Measurements from ENCODE around the gene DDX51. TPM values are rescaled to one million over a fixed set of nuclear protein-coding genes. Genes with fewer than 3 reads are reported as not detected.

The DDX51 gene
- polyA plus RNA-seq, 2 of the 4 experiments (the other 2 are of a cell fraction): 10.2 to 22.6 TPM

- FAIRE-seq: no peak
- peaks cover 13% of the 10 kb centered on the region; the same call in 2 of the 3 replicates for H3K4me1 ChIP-seq
- 67% methylated on average over 31 of the region's 59 CpGs for WGBS (ENCODE audit: missing lambda C conversion rate)
- peak; percentile 31 to 39 for DNase-seq (ENCODE audit: low read depth in 1 of 2, low spot score in 1 of 2)
- TF ChIP-seq HOXB5 (CRISPR knock-in tag; IDR thresholded peaks at IDR 0.05) (no peak), FOXS1 (CRISPR knock-in tag; IDR thresholded peaks at IDR 0.05) (0 out of 2 replicates have a peak, but pooled peaks have one; percentile 31)
- TF ChIP-seq, protein P1, sequence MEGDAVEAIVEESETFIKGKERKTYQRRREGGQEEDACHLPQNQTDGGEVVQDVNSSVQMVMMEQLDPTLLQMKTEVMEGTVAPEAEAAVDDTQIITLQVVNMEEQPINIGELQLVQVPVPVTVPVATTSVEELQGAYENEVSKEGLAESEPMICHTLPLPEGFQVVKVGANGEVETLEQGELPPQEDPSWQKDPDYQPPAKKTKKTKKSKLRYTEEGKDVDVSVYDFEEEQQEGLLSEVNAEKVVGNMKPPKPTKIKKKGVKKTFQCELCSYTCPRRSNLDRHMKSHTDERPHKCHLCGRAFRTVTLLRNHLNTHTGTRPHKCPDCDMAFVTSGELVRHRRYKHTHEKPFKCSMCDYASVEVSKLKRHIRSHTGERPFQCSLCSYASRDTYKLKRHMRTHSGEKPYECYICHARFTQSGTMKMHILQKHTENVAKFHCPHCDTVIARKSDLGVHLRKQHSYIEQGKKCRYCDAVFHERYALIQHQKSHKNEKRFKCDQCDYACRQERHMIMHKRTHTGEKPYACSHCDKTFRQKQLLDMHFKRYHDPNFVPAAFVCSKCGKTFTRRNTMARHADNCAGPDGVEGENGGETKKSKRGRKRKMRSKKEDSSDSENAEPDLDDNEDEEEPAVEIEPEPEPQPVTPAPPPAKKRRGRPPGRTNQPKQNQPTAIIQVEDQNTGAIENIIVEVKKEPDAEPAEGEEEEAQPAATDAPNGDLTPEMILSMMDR (IDR thresholded peaks at IDR 0.05): no peak
- peak; percentile 52 to 61 for ATAC-seq
- peak overlapping the region; percentile 93 for H3K4me2 ChIP-seq
- POLR2A ChIA-PET: no interaction called here
- H3K9me3 ChIP-seq: peaks cover 22% of the 10 kb centered on the region
- peak overlapping the region; percentile 83 to 85 for H3K27ac ChIP-seq
- H3K4me3 ChIP-seq: peak overlapping the region; percentile 61
- CTCF ChIA-PET: interaction anchor here (1.0 to 2.4 kb wide), 7 partner anchors 12 to 371 kb away, joined by 3 to 7 read pairs (median 4); no protein-coding TSS in a partner anchor
Measured at GRCh38 chr12:132190012-132190755, 46.1 kb upstream of the DDX51 start.

DNA sequence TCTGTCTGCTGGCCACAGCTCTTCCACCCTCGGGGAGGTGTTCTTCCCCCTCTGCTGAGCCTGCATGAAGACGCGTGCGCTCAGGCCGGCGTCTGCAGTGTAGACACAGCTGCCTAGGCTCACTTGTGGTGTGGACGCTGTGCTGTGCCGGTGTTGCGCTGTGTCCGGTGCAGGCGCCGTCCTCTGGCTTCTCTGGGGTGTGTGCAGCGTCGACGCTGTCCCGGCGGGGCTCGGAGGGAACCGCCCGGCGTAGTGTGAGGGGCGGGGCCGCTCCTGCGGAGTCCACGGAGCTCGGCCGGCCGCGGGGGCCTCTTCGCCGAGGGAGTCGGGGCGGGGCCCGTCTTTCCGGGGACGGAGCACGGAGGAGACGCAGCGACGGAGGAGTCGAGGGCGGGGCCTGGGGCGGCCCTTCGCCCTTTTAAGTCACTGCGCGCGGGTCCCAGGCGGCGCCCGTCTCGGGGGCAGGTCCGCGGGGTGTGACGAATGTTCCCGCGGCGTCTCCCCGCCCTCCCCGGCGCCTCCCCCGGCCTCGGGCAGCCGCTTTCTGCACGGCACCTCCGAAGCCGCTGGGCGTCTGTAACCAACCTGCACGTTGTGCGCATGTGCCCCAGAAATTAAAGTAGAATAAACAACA, 45.4 kb upstream of the DDX51 start:
- POLR2A ChIA-PET: interaction anchor here (1.2 kb wide), 1 partner anchor 11 kb away, joined by 3 read pairs; no protein-coding TSS in a partner anchor
- Histone ChIP-seq H3K4me1 (peaks cover 13% of the 10 kb centered on the region; the same call in 2 of the 3 replicates), H3K4me3 (peak overlapping the region; percentile 61), H3K9me3 (peaks cover 18% of the 10 kb centered on the region), H3K4me2 (peak overlapping the region; percentile 93), H3K27ac (peak overlapping the region; percentile 83 to 85)
- TF ChIP-seq RAD21 (conservative IDR thresholded peaks at IDR 0.05 in 1 of 2, IDR thresholded peaks at IDR 0.05 in 1 of 2) (no peak), CBX8 (IDR thresholded peaks at IDR 0.05) (no peak), RNF2 (IDR thresholded peaks at IDR 0.05; ENCODE audit: borderline replicate concordance, low read depth) (no peak), NFE2L2 (conservative IDR thresholded peaks at IDR 0.05; ENCODE audit: low read length) (no peak), MYC (IDR thresholded peaks at IDR 0.05; ENCODE audit: borderline replicate concordance, low read length) (0 out of 2 replicates have a peak, but pooled peaks have one; percentile 22), POLR2A (IDR thresholded peaks at IDR 0.05; ENCODE audit: low read length) (0 out of 2 replicates have a peak, but pooled peaks have one; percentile 35), HOXB13 (CRISPR knock-in tag; IDR thresholded peaks at IDR 0.05; ENCODE audit: low read depth) (no peak), HMGXB4 (CRISPR knock-in tag; IDR thresholded peaks at IDR 0.05; ENCODE audit: borderline replicate concordance) (no peak), HEYL (CRISPR knock-in tag; IDR thresholded peaks at IDR 0.05) (no peak), NPAS2 (CRISPR knock-in tag; IDR thresholded peaks at IDR 0.05; ENCODE audit: borderline replicate concordance) (no peak), JUN (IDR thresholded peaks at IDR 0.05) (0 out of 5 replicates have a peak, but pooled peaks of 1 of the 2 experiments have one; percentile 40), HOXA7 (CRISPR knock-in tag; IDR thresholded peaks at IDR 0.05) (no peak), GATA3 (IDR thresholded peaks at IDR 0.05; ENCODE audit: borderline replicate concordance) (no peak), NR3C1 (IDR thresholded peaks at IDR 0.05) (no peak)
- TF ChIP-seq, protein P2, sequence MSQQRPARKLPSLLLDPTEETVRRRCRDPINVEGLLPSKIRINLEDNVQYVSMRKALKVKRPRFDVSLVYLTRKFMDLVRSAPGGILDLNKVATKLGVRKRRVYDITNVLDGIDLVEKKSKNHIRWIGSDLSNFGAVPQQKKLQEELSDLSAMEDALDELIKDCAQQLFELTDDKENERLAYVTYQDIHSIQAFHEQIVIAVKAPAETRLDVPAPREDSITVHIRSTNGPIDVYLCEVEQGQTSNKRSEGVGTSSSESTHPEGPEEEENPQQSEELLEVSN (IDR thresholded peaks at IDR 0.05; ENCODE audit: borderline replicate concordance, low read depth): peak; percentile 87
- TF ChIP-seq, protein P3, sequence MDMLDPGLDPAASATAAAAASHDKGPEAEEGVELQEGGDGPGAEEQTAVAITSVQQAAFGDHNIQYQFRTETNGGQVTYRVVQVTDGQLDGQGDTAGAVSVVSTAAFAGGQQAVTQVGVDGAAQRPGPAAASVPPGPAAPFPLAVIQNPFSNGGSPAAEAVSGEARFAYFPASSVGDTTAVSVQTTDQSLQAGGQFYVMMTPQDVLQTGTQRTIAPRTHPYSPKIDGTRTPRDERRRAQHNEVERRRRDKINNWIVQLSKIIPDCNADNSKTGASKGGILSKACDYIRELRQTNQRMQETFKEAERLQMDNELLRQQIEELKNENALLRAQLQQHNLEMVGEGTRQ (IDR thresholded peaks at IDR 0.05): no peak
- TF ChIP-seq, protein P4, sequence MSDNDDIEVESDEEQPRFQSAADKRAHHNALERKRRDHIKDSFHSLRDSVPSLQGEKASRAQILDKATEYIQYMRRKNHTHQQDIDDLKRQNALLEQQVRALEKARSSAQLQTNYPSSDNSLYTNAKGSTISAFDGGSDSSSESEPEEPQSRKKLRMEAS (IDR thresholded peaks at IDR 0.05): peak; percentile 86
- ATAC-seq (peak; percentile 86 to 94), DNase-seq (ENCODE audit: low read depth in 1 of 2, low spot score in 1 of 2) (peak; percentile 91 to 94), FAIRE-seq (no peak)
- 2% methylated on average over 29 of the region's 69 CpGs for WGBS (ENCODE audit: missing lambda C conversion rate)
- CTCF ChIA-PET: interaction anchor here (1.0 to 2.4 kb wide), 9 partner anchors 11 to 372 kb away, joined by 3 to 7 read pairs (median 3); no protein-coding TSS in a partner anchor

All from A549 (cell line).